ENCODE measurements around the gene PRLH.
"Not testable (repeated sequence)": the region's sequence is repeated elsewhere in the genome, so short reads cannot be mapped to it uniquely, and the experiment has no call there.

DNA sequence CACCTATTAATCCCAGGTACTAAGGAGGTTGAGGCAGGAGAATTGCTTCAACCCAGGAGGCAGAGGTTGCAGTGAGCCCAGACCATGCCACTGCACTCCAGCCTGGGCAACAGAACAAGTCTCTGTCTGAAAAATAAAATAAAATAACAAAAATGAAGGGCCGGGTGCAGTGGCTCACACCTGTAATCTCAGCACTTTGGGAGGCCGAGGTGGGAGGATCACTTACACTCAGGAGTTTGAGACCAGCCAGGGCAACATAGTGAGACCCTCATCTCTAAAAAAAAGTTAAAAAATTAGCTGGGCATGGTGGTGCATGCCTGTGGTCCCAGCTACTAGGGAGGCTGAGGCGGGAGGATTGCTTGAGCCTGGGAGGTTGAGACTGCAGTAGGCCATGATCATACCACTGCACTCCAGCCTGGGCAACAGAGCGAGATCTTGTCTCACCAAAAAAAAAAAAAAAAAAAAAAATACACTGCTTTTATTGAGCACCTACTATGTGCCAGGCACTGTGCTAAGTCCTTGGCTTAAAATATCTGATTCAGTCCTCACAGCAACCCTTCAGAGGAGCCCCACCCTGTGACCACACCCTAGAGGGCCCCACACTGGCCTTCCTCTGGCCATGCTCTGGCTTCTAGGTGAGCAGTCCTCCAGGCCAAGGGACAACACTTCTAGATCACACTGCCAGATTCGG is 29.6 kb downstream of the PRLH start:
- TF ChIP-seq POLR2AphosphoS5 (IDR thresholded peaks at IDR 0.05; ENCODE audit: borderline replicate concordance, low read depth, low read length); EZH2 (IDR thresholded peaks at IDR 0.05): not testable (repeated sequence)
